Right lobe of liver (tissue), 6 donors: ENCODE data around the gene NKAIN2. TPM values are rescaled to one million over a fixed set of nuclear protein-coding genes. Genes with fewer than 3 reads are reported as not detected.

Experiments used
- ATAC-seq, 4 donors: fragments of 200-7000 bp; cut with Tn5 transposase; one replicate each; pipeline ENCODE4 v1.9.1; 2020; ENCODE audit warnings: mild to moderate bottlenecking in 4 of 4, moderate library complexity in 4 of 4
- DNase-seq, 3 donors: peaks; one replicate each; pipeline ENCODE4 v3.0.0-alpha.2; 2020
- H3K27ac ChIP-seq, 3 donors: fragments of 200-600 bp; one replicate each; pipeline ENCODE4 v1.8.0; 2022
- H3K27me3 ChIP-seq, 2 donors: fragments of 200-600 bp; one replicate each; pipeline ENCODE4 v1.8.0; 2022
- H3K36me3 ChIP-seq, 4 donors: fragments of 200-600 bp; sonication (generic) in 1 of 4; one replicate each; pipeline versions ENCODE4 v1.5.1 to v1.8.0; 2017 to 2022; ENCODE audit warnings: control low read depth in 1 of 4
- H3K4me1 ChIP-seq, 4 donors: fragments of 200-600 bp; sonication (generic) in 1 of 4; one replicate each; pipeline versions ENCODE4 v1.5.1 to v1.8.0; 2017 to 2022; ENCODE audit warnings: control low read depth in 1 of 4
- H3K4me3 ChIP-seq, 3 donors: fragments of 200-600 bp; one replicate each; pipeline ENCODE4 v1.8.0; 2022
- H3K9me3 ChIP-seq, 4 donors: fragments of 200-600 bp; sonication (generic) in 1 of 4; one replicate each; pipeline versions ENCODE4 v1.5.1 to v1.8.0; 2017 to 2022; ENCODE audit warnings: control low read depth in 1 of 4
- POLR2A ChIP-seq: fragments of 450-650 bp; IDR thresholded peaks from one replicate; pipeline ENCODE4 v1.6.1; 2017; ENCODE audit warnings: antibody characterized with exemption, mild to moderate bottlenecking
- WGBS: methylation state at CpG from one replicate; pipeline ENCODE4 v1.1.6; 2018; ENCODE audit warnings: low coverage, low lambda C conversion rate; ENCODE audit not compliant: insufficient coverage; ENCODE audit errors: missing lambda C conversion rate; 5-methylcytosine and 5-hydroxymethylcytosine counted together
- intact Hi-C, 2 donors: fragments of 100-400 bp; cut with DNase I; formaldehyde crosslinking; loops; one replicate each; pipeline versions ENCODE4 v1.11.2 to v1.14.1; 2022
- total RNA-seq, 6 experiments: library from RNA; depleted of rRNA in 2 of 6; stranded (reverse); fragments of >200 nt in 2 of 6; fragmentation: NEBNext Ultra II Directional in 3 of 6; extraction: Animal tissue kit (Norgen Biotek cat#: 25700) in 3 of 6; gene quantifications; one replicate each; pipeline versions ENCODE4 v1.1.0 to v1.2.4, GENCODE V29; 2016 to 2023
- TF ChIP-seq, protein P1 (sequence below), 4 donors: fragments of 200-600 bp in 3 of 4; fragments of 450-650 bp in 1 of 4; IDR thresholded peaks; one replicate each; pipeline versions ENCODE4 v1.5.1 to v1.8.0; 2016 to 2022; ENCODE audit warnings: antibody characterized with exemption in 4 of 4, mild to moderate bottlenecking in 2 of 4
- donor health status: DM: no; HTN: yes; CAD: no.
- donor health status: DM: no; HTN: no; CAD: no.
- donor health status: DM: no; HTN: no; CAD: no.
- donor health status: DM: no; HTN: yes; CAD: no.
- donor health status: DM: no; HTN: yes; CAD: no.

NKAIN2 gene
- total RNA-seq, 6 experiments from 2014 or later, result 0.16 to 0.28 TPM; not detected in 4

DNA sequence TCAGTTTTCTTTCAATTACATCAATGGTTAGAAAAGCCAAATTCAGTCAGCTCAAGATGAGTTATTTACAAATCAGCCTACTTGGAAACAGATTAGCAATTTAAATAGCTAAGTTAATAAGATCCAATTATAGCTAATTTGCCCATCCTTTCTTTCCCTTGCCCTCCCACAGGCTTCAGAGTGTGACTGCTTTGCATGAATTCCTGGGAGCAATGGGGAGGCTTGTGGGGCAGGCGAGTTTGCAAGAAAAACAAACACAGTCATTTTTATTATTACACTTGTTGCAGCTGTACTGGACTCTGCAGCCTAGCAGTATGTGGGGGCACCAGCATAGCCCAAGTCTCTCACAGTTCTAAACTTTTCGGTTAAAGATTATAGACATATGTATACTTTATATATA lies 219.0 kb downstream of the NKAIN2 start:
- H3K27me3 ChIP-seq, result no peaks in the 10 kb centered on the region
- no peak for DNase-seq
- no peaks in the 10 kb centered on the region for H3K36me3 ChIP-seq
- no peaks in the 10 kb centered on the region for H3K9me3 ChIP-seq
- H3K27ac ChIP-seq, result no peak overlapping the region
- ATAC-seq, result no peak
- intact Hi-C loops, result no loop called here
- no peak for TF ChIP-seq POLR2A
- TF ChIP-seq, protein P1, sequence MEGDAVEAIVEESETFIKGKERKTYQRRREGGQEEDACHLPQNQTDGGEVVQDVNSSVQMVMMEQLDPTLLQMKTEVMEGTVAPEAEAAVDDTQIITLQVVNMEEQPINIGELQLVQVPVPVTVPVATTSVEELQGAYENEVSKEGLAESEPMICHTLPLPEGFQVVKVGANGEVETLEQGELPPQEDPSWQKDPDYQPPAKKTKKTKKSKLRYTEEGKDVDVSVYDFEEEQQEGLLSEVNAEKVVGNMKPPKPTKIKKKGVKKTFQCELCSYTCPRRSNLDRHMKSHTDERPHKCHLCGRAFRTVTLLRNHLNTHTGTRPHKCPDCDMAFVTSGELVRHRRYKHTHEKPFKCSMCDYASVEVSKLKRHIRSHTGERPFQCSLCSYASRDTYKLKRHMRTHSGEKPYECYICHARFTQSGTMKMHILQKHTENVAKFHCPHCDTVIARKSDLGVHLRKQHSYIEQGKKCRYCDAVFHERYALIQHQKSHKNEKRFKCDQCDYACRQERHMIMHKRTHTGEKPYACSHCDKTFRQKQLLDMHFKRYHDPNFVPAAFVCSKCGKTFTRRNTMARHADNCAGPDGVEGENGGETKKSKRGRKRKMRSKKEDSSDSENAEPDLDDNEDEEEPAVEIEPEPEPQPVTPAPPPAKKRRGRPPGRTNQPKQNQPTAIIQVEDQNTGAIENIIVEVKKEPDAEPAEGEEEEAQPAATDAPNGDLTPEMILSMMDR (IDR thresholded peaks at IDR 0.05), result no peak
- H3K4me1 ChIP-seq, result no peaks in the 10 kb centered on the region
- no peak overlapping the region for H3K4me3 ChIP-seq
- 71% methylated on average over 2 of the region's 2 CpGs for WGBS

DNA sequence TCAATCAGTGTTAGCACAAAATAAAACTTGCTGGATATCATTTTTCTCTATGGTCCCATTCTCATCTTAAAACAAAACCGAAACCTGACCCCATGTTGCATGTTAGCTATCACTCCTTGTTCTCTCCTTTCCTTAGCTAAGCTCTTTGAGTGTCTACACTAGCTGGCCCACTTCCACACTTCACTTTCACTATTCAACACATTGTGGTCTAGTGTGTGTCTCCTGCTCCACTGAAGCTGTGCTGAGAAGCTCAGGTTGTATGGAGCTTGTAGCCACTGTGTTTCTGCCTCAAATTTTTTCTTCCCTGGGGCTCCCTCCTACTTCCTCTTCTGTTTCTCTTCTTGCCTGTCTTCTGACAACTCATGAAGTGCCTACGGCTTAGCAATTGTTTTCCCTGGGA lies 223.0 kb downstream of the NKAIN2 start:
- intact Hi-C loops, result no loop called here
- DNase-seq, result no peak
- no peak for ATAC-seq
- no peaks in the 10 kb centered on the region for H3K27me3 ChIP-seq
- WGBS, result 72% methylated on average over 2 of the region's 2 CpGs
- no peak overlapping the region for H3K4me3 ChIP-seq
- no peaks in the 10 kb centered on the region for H3K36me3 ChIP-seq
- no peak overlapping the region for H3K27ac ChIP-seq
- no peak for TF ChIP-seq POLR2A
- TF ChIP-seq, protein P1 (IDR thresholded peaks at IDR 0.05), result no peak
- no peaks in the 10 kb centered on the region for H3K9me3 ChIP-seq
- no peaks in the 10 kb centered on the region for H3K4me1 ChIP-seq

DNA sequence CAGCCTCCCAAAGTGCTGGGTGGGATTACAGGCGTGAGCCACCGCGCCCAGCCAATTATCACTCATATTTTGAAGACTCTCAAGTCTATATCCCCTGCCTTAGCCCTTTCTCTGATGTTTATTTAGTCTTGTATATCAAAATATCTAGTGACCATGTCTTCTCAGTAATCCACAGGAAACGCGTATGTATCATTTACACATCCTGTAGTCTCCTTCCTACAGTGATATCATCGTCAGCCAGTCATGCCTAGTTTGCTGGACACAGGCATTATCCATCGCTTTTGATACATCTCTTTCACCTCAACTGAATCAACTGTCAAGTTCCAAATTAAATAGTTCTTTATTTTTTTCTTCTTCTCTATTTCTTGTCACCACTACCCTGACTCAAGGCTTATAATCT lies 223.7 kb downstream of the NKAIN2 start:
- H3K4me3 ChIP-seq, result no peak overlapping the region
- H3K9me3 ChIP-seq, result no peaks in the 10 kb centered on the region
- no peaks in the 10 kb centered on the region for H3K27me3 ChIP-seq
- 84% methylated on average over 7 of the region's 7 CpGs for WGBS
- no peak overlapping the region for H3K27ac ChIP-seq
- intact Hi-C loops, result no loop called here
- TF ChIP-seq, protein P1 (IDR thresholded peaks at IDR 0.05), result no peak
- no peak for TF ChIP-seq POLR2A
- no peak for ATAC-seq
- H3K36me3 ChIP-seq, result no peaks in the 10 kb centered on the region
- H3K4me1 ChIP-seq, result no peaks in the 10 kb centered on the region
- DNase-seq, result no peak

DNA sequence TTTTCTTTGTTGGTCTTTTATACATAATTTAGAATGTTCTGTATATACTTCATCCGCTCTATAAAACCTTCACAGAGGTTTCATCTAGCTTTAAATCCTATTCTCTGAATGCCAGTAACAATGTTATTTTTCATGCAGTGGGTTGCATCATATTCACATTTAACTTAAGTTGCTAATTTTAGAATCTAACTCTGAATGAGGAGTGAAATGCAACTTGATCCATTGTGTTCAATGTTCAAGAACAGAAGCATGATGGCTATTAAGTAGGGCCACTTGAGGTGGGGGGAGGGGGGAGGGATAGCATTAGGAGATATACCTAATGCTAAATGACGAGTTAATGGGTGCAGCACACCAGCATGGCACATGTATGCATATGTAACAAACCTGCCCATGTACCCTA lies 224.5 kb downstream of the NKAIN2 start:
- intact Hi-C loops, result no loop called here
- no peaks in the 10 kb centered on the region for H3K27me3 ChIP-seq
- 85% methylated on average over 2 of the region's 2 CpGs for WGBS
- H3K27ac ChIP-seq, result no peak overlapping the region
- H3K4me3 ChIP-seq, result no peak overlapping the region
- no peak for ATAC-seq
- H3K9me3 ChIP-seq, result no peaks in the 10 kb centered on the region
- H3K4me1 ChIP-seq, result no peaks in the 10 kb centered on the region
- H3K36me3 ChIP-seq, result no peaks in the 10 kb centered on the region
- no peak for DNase-seq
- no peak for TF ChIP-seq POLR2A
- TF ChIP-seq, protein P1 (IDR thresholded peaks at IDR 0.05), result no peak

- TF ChIP-seq POLR2A, result no peak
- TF ChIP-seq, protein P1 (IDR thresholded peaks at IDR 0.05), result no peak
- H3K4me3 ChIP-seq, result no peak overlapping the region
- no peaks in the 10 kb centered on the region for H3K27me3 ChIP-seq
- no peak overlapping the region for H3K27ac ChIP-seq
- H3K9me3 ChIP-seq, result no peaks in the 10 kb centered on the region
- no peak for ATAC-seq
- no peaks in the 10 kb centered on the region for H3K4me1 ChIP-seq
- DNase-seq, result no peak
- intact Hi-C loops, result no loop called here
- 86% methylated on average over 2 of the region's 5 CpGs for whole genome bisulfite sequencing
- no peaks in the 10 kb centered on the region for H3K36me3 ChIP-seq
These were observed 225.9 kb downstream of the NKAIN2 start for GRCh38 chr6:124029567-124029966.
